ENCODE measurements around the gene RIN3.

RIN3 gene

GRCh38 chr14:92658160-92658559 is 144.6 kb downstream of the RIN3 start:
- Histone ChIP-seq H3K27ac (ENCODE audit: poor library complexity, severe bottlenecking) (no peak overlapping the region), H3K4me1 (ENCODE audit: insufficient read depth, poor library complexity, severe bottlenecking) (peaks cover 10% of the 10 kb centered on the region), H3K36me3 (ENCODE audit: low read depth) (no peaks in the 10 kb centered on the region), H3K27me3 (ENCODE audit: insufficient read depth, poor library complexity, severe bottlenecking) (no peaks in the 10 kb centered on the region), H3K4me3 (ENCODE audit: severe bottlenecking) (no peak overlapping the region), H3K9me3 (ENCODE audit: severe bottlenecking) (no peaks in the 10 kb centered on the region)
- ATAC-seq (ENCODE audit: low read depth) (no peak), DNase-seq (ENCODE audit: low spot score) (no peak)
- no peak for TF ChIP-seq CTCF (IDR thresholded peaks at IDR 0.05; ENCODE audit: poor library complexity, severe bottlenecking)

DNA sequence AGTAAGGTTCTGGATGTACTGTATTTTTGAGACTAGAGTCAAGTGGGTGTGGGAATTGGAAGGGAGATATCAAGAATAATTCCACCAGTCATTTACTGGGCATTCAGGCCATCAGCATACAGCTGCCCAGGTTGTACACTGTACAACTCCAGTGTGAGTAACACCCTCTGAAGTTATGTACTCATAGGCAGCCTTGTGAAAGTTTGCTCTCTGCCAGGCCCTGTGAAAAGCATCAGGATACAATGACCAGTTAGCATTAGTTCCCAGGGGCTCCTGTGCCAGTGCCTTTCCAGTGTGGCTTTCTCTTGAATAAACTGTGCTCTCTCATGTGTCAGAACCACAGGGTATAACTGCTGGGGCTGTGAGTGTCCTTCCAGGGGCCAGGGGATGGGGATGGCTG is 145.1 kb downstream of the RIN3 start:
- Histone ChIP-seq H3K27ac (ENCODE audit: poor library complexity, severe bottlenecking) (no peak overlapping the region), H3K27me3 (ENCODE audit: insufficient read depth, poor library complexity, severe bottlenecking) (no peaks in the 10 kb centered on the region), H3K9me3 (ENCODE audit: severe bottlenecking) (no peaks in the 10 kb centered on the region), H3K4me1 (ENCODE audit: insufficient read depth, poor library complexity, severe bottlenecking) (peaks cover 10% of the 10 kb centered on the region), H3K36me3 (ENCODE audit: low read depth) (no peaks in the 10 kb centered on the region), H3K4me3 (ENCODE audit: severe bottlenecking) (no peak overlapping the region)
- TF ChIP-seq CTCF (IDR thresholded peaks at IDR 0.05; ENCODE audit: poor library complexity, severe bottlenecking), result no peak
- ATAC-seq (ENCODE audit: low read depth), result no peak
- DNase-seq (ENCODE audit: low spot score), result no peak

DNA sequence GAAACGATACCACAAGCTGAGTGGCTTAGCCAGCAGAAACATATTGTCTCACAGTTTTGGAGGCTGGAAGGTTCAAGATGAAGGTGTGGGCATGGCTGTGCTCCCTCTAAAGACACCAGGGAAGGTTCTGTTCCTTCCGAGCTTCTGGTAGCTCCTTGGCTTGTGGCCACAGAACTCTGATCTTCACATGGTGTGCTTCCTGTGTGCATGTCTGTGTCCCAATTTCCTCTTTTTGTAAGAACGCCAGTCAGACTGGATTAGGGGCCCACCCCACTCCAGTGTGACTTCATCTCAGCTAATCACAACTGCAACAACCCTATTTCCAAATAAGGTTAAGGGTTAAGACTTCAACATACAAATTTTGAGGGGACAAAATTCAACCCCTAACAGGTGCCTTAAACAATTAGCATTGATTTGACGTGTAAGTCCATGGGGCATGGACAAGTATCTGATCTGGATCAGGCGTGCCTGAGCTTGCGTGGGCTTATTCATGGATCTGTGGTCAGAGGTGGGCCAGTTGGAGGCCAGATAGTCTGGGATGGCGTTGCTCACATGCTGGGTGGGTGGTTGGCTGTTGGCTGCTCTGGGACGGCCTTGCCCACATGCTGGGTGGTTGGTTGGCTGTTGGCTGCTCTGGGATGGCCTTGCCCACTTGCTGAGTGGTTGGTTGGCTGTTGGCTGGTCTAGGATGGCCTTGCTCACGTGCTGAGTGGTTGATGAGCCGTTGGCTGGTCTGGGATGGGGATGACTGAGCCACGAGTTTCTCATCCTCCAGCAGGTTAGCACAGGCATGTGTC is 146.4 kb downstream of the RIN3 start:
- no peak overlapping the region for H3K4me3 ChIP-seq (ENCODE audit: severe bottlenecking)

GRCh38 chr14:92660571-92660970 is 147.0 kb downstream of the RIN3 start:
- H3K27me3 ChIP-seq (ENCODE audit: insufficient read depth, poor library complexity, severe bottlenecking), result no peaks in the 10 kb centered on the region
- H3K4me3 ChIP-seq (ENCODE audit: severe bottlenecking), result no peak overlapping the region
- H3K27ac ChIP-seq (ENCODE audit: poor library complexity, severe bottlenecking), result peak overlapping the region; percentile 10
- peaks cover 10% of the 10 kb centered on the region for H3K4me1 ChIP-seq (ENCODE audit: insufficient read depth, poor library complexity, severe bottlenecking)
- ATAC-seq (ENCODE audit: low read depth) (no peak), DNase-seq (ENCODE audit: low spot score) (no peak)
- no peaks in the 10 kb centered on the region for H3K36me3 ChIP-seq (ENCODE audit: low read depth)
- no peak for TF ChIP-seq CTCF (IDR thresholded peaks at IDR 0.05; ENCODE audit: poor library complexity, severe bottlenecking)
- no peaks in the 10 kb centered on the region for H3K9me3 ChIP-seq (ENCODE audit: severe bottlenecking)

More for the DNA sequence above, 146.4 kb downstream of the RIN3 start:
- H3K27me3 ChIP-seq (ENCODE audit: insufficient read depth, poor library complexity, severe bottlenecking), result no peaks in the 10 kb centered on the region
- ATAC-seq (ENCODE audit: low read depth), result peak; percentile 64
- peak overlapping the region; percentile 10 for H3K27ac ChIP-seq (ENCODE audit: poor library complexity, severe bottlenecking)
- no peaks in the 10 kb centered on the region for H3K9me3 ChIP-seq (ENCODE audit: severe bottlenecking)
- H3K4me1 ChIP-seq (ENCODE audit: insufficient read depth, poor library complexity, severe bottlenecking), result peaks cover 10% of the 10 kb centered on the region
- TF ChIP-seq CTCF (IDR thresholded peaks at IDR 0.05; ENCODE audit: poor library complexity, severe bottlenecking), result no peak
- DNase-seq (ENCODE audit: low spot score), result no peak
- no peaks in the 10 kb centered on the region for H3K36me3 ChIP-seq (ENCODE audit: low read depth)

DNA sequence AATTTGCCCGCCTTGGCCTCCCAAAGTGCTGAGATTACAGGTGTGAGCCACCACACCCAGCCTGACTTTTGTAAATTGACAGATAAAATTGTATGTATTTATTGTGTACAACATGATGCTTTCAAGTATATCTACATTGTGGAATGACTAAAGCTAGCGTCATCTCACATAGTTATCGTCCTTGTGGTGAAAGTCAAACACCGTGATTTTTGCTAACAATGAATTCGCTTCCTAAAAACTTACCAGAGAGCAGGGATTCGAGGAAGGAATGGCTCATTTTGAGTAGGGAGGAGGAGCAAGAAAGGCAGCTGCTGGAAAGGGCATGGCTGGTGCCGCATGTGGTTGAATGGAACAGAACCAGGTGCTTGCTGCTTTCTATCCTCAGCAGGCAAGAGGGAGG is 149.5 kb downstream of the RIN3 start:
- Histone ChIP-seq H3K27me3 (ENCODE audit: insufficient read depth, poor library complexity, severe bottlenecking) (no peaks in the 10 kb centered on the region), H3K36me3 (ENCODE audit: low read depth) (no peaks in the 10 kb centered on the region), H3K9me3 (ENCODE audit: severe bottlenecking) (no peaks in the 10 kb centered on the region), H3K4me1 (ENCODE audit: insufficient read depth, poor library complexity, severe bottlenecking) (peaks cover 10% of the 10 kb centered on the region), H3K27ac (ENCODE audit: poor library complexity, severe bottlenecking) (no peak overlapping the region), H3K4me3 (ENCODE audit: severe bottlenecking) (no peak overlapping the region)
- ATAC-seq (ENCODE audit: low read depth) (no peak), DNase-seq (ENCODE audit: low spot score) (no peak)
- no peak for TF ChIP-seq CTCF (IDR thresholded peaks at IDR 0.05; ENCODE audit: poor library complexity, severe bottlenecking)

Data from RWPE2 (cell line).